Measurements from ENCODE around the gene MBLAC1.

- TF ChIP-seq PATZ1 (CRISPR knock-in tag; IDR thresholded peaks at IDR 0.05; ENCODE audit: borderline replicate concordance) (no peak), ZNF565 (CRISPR knock-in tag; conservative IDR thresholded peaks at IDR 0.05; ENCODE audit: low read depth) (no peak), ISL1 (CRISPR knock-in tag; IDR thresholded peaks at IDR 0.05) (no peak)
These were observed 32.4 kb downstream of the MBLAC1 start for GRCh38 chr7:100159099-100159623.

Measured in SK-N-SH treated with all-trans-retinoic acid at 6 μM for 48 hours (cell line).